ENCODE data around the gene THOC2.

GRCh38 chrX:123562342-123563146 lies 170.3 kb downstream of the THOC2 start:
- TF ChIP-seq CTCF (IDR thresholded peaks at IDR 0.05 in 2 of 3, conservative IDR thresholded peaks at IDR 0.05 in 1 of 3; ENCODE audit: control insufficient read depth in 2 of 3, extremely low read depth in 1 of 3, insufficient read depth in 1 of 3, low read depth in 3 of 3, low read length in 3 of 3) (no peak), RELA (IDR thresholded peaks at IDR 0.05; ENCODE audit: borderline replicate concordance, partially characterized antibody) (no peak), SUZ12 (IDR thresholded peaks at IDR 0.05; ENCODE audit: unreplicated experiment) (no peak)
- TF ChIP-seq, protein P1, sequence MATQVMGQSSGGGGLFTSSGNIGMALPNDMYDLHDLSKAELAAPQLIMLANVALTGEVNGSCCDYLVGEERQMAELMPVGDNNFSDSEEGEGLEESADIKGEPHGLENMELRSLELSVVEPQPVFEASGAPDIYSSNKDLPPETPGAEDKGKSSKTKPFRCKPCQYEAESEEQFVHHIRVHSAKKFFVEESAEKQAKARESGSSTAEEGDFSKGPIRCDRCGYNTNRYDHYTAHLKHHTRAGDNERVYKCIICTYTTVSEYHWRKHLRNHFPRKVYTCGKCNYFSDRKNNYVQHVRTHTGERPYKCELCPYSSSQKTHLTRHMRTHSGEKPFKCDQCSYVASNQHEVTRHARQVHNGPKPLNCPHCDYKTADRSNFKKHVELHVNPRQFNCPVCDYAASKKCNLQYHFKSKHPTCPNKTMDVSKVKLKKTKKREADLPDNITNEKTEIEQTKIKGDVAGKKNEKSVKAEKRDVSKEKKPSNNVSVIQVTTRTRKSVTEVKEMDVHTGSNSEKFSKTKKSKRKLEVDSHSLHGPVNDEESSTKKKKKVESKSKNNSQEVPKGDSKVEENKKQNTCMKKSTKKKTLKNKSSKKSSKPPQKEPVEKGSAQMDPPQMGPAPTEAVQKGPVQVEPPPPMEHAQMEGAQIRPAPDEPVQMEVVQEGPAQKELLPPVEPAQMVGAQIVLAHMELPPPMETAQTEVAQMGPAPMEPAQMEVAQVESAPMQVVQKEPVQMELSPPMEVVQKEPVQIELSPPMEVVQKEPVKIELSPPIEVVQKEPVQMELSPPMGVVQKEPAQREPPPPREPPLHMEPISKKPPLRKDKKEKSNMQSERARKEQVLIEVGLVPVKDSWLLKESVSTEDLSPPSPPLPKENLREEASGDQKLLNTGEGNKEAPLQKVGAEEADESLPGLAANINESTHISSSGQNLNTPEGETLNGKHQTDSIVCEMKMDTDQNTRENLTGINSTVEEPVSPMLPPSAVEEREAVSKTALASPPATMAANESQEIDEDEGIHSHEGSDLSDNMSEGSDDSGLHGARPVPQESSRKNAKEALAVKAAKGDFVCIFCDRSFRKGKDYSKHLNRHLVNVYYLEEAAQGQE (IDR thresholded peaks at IDR 0.05; ENCODE audit: low read depth, low read length): no peak

Measured in GM12878 (cell line).